ENCODE results near the gene ADAM15.
A peak's percentile ranks its signal among the peaks of the same experiment; 100 is the strongest.

ADAM15 gene

DNA sequence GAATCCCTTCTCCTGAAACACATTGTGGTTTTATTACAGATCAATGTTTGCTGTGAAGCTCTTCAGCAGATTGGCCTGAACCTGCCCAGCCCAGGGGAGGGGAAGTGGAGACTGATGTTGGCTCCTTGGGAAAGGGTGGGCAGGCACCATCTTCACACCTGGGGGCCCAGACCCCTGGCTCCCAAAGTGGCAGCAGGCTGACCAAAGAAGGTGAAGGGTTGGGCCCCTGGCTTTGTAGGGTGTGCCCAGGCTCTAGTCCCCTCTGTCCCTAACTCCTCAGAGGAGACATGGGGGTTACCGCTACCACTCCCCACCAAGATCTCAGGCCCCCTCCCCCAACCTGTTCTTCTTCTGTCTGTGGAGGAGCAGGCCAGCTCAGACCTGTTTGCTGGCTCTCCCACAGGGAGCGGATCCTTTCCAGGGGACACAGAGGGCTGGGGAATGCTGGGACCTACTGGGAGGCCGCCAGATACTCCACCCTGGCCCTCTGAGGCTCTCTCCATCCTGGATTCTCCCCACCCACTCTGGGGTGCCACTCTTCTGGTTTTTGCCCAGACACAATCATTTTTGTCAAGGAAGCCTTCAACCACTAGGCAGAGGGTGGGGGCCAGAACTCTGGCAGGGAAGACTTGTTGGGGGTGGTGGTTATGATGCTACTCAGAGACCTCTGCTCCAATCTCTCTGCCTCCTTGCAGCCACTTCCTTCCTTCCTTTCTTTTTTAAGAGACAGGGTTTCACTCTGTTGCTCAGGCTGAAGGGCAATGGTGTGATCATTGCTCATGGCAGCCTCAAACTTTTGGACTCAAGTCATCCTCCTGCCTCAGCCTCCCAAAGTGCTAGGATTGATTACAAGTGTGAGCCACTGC lies 22.5 kb downstream of the ADAM15 start:
- no peak for DNase-seq

DNA sequence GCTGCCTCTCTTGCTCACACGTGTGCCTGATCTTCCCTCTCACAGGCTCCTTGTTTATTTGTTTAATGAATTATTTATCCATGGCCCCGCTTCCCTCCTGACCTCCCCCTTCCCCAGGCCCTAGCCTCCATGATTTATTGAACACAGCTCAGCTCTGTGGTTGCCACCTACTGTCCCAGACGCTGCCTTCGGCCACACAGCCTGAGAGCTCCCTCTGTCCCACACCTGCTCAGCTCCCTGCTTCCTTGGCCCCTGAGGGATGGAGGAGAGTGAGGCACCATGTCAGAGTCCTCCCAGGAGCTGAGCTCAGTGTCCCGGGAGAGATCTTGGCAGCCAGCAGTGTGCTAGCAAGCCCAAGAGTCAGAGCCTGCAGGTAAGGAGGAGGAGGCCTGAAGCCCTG lies 24.4 kb downstream of the ADAM15 start:
- DNase-seq, result no peak

DNA sequence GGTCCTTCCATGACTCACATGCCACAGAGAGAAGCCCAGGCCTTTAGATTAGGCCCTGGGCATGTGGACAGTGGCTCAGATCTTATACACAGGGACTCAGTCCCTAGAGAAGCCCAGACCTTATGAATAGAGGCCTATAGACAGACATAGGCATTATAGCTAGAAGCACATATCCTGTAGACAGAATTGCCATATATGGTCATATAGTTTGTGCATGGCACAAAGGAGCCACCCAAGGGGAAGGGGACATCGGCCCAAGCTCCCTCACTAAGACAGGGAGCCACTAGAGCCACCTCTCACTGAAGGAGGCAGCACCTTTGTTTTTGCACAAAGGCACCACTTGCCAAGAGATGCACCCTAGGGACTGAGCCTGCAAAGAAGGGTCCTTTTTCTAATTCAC lies 25.3 kb downstream of the ADAM15 start:
- no peak for DNase-seq

DNA sequence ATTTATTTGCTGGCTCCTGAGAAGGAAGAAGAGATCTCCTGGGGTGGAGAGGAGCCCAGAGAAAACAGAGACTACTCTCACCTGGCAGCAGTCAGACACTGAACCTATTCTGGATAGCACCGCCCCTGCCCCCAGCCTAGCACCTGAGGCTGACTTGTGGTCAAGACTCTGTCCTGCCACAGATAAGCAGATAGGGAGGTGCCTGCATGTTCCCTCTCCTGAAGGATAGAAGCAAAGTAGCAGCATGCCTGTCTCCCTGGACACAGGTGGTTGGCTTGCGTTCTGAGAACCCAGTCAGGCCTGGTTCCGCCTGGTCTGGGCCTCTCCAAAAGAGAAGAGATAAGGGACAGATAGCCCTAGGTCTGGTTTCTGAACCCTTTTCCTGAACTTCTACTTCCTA lies 26.2 kb downstream of the ADAM15 start:
- DNase-seq, result no peak

DNA sequence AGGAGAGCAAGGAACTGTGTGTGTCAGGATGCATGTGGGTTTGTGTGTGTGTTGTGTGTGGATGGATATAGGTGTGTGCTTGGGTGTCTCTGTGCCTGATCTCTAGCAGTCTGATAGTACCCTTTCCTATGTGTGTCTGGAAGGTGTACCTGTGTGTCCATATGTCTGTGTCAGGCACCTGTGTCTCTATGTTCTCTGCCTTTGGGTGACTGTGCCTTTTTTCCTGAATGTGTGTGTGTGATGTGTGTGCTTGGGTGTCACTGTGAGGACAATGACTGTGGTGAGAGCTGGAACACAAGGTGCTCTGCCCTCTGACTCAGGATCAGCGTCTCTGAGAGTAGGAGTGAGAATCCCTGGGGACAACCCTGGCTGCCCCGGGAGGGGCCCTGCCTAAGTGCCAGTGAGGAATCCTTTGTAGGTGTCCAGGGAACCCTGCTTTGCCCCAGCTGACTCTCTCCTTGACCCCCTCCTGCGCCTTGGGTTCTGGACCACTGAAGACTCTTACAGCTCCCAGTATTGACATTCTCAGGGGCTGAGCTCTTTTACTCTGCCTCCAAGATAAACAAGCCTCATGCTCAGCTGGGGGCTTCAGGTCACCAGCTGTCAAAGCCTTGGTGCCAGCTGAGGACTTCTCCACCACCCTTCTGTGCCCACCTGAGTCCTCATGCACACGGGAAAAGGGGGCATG lies 26.8 kb downstream of the ADAM15 start:
- no peak for DNase-seq

DNA sequence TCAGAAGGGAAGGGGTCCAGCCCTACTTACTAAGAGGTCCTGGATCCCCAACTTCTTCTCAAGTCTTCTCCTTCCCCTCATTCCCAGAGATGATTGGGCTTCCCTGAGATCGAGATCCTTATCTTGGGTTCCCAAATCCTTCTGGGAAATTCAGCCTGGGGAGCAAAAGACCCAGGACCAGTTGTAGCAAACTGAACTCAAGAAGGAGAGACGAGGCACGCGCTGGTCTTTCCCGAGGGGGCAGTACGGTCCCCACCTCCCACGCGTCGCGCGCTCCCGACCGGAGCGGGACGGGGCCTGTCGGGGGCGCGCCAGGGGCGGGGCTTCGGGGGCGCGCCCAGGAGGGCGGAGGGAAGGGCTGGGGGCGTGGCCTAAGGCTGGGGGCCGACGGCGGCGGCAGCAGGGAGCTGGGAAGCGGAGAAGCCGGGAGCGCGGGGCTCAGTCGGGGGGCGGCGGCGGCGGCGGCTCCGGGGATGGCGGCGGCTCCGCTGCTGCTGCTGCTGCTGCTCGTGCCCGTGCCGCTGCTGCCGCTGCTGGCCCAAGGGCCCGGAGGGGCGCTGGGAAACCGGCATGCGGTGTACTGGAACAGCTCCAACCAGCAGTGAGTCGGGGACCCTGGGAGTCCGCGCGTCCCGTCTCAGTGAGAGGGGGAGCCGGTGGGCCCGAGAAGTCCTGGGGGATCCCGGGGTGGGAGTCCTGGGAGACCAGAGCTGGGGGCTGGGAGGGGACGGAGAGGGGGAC lies 27.5 kb downstream of the ADAM15 start, which contains the start of gene EFNA3:
EFNA3 (plus strand) TSS at position 369 of the 741 bp plus-strand sequence; CDS start at position 474, 105 bp downstream.
- peak; percentile 63 for DNase-seq

DNA sequence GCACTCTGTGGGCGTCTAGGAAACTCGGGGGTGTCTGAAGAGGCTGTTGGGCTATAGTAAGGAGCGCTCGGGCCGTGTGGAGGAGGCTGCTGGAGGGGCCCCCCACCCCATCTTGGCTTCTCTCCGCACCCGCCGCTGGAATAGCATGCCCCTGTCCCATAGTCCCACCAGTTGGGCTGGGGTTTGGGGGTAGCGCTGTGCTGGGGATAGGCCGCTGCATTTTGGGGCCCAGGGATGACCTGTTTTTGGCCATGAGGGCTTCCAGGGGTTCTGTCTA lies 28.0 kb downstream of the ADAM15 start:
- DNase-seq, result no peak

DNA sequence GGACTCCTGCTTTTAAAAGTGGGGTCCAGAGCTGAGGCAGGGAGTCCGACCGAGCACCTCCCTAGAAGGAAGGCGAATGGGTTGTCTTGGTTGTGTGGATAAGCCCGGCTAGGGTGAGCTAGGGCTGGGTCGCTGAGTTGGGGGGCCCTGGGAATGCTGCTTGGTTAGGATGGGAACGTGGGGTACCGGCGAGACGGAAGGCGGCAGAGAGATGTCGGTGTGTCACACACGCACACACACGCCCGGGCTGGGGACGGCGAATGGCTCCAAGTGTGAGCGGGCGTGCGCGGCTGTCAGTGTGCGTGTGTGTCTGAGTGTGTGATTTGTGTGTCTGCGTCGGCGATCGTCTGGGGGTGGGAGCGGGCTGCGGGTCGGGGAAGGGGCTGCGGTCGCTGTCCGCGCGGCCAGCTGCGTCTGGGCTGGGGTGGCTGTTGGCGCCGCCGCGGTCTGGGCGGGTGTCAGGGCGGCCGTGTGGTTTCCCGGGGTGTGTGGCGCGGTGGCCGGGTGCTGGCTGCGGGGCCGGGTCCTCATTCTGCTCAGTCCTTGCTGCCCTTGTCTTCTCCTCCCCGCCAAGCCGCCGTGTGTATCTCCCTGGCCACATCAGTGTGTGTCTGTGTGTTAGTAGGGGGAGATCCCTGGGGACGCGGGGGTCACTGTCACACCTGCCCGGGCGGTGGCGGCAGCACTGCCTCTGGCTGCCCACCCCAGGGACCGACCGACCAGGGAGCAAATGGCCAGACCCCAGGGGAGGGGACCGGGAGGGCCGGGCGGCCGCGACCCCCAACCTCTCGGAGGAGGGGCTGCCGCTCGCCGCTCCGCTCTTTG lies 28.6 kb downstream of the ADAM15 start:
- no peak for DNase-seq

DNA sequence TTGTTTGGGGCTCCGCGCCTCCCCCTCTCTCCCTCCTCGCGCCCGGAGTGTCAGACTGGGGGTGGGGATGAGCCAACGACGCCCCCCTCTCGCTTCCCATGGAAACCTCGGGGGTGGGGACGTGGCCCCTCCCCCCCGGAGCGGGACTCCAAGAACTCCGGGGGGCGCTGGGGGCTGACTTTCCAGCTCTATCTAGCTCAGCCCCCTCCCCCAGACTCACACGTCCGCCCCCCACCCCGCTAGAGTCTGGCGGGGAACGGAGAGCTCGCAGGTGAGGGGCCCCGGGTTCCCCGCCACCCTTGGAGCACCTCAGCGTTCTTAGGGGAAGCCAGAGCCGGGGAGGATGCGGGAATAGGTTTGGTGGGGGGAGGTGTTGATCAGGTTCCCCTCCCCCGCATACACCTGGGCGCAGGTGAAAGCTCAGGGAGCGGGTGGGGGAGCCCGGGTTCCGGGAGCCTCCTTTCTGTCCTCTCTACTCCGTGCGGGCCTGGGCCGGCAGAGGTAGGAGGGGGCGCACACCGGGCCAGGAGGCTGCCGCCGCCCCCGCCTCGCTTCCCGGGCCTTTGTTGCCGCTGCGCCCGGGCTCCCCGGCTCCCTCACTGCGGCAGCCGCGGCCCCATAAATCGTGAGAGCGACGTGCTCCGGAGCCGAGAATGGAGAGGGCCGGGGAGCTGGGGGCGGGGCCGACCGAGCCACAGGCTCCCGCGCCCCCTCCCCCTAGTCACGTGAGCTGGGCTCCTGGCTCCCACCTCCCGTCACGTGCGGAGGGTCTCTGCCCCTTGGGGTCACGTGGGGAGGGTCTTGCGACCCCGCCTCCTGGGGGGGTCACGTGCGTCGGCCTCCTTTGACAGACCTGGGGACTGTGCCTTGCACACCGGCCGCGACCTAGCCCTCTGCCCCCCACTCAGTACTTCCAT lies 29.5 kb downstream of the ADAM15 start:
- DNase-seq, result no peak

DNA sequence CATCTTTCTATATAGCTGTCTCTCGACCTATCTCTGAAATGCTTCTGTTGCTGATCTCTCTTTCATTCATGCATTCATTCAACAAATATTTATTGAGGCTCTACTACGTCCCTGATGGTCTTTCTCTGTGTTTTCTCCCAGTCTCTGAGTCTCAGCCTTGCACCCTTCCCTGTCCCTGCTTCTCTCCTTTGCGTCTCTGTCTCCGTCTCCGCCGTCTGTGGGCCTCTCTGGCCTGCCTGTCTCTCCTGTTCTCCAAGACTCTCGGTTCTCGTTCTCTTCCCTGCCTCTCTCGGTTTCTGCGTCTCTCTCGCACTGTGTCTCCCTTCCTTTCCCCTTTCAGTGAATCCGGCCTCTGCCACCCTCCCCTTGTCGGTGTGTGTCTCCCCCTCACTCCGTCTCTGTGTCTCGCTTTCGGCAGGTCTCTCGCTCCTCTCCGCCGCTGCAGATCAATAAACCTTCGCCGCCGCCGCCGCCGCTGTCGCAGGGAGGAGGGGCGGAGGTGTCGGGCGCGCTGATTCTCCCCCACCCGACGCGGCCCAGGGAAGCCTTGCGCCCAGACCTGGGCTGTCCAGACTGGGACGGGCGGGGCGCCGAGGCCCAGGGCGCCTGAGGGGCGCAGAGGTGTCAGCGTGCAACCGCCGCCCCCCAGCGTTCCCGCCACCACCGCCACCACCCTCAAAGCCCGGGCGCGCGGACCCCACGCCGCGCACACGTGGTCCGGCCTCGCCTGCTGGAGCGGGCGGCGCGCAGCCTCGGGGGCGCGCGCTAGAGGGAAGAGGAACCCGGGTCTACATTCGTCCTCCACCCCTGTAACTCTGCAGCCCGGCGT lies 30.6 kb downstream of the ADAM15 start:
- DNase-seq, result no peak

DNA sequence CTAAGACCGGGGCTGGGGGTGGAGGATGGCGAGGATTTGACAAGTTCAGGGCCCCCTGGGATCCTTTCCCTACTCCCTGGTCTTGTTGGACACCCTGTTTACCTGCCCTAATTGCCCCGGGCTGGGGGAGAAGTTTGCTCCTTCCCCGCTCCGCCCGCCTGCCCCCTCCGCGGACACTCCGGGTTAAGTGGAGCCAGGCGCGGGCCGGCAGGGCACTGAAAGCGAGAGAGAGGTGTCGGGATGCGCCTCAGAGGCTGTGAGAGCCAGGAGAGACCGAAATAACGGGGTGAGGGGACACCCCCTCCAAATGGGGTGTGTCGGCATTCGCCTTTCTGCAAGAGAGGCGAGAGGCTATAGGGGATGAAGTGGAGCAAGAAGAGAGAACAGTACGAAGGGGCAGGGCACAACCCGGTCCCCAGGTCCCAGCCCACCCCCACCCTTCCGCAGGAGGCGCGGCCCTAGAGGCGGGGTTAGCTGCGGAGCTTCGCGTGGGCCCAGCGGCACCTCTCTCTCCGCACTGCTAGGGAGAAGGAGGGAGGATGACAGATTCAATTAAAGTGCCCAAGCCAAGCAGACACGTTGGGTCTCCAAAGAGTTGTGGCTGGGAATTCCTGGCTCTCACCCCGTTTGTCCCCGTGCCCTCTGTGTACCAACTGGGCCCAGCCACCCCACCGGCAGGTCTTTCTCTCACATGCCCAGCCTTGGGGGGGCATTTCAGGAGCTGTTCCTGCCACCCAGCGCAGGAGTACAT lies 31.4 kb downstream of the ADAM15 start:
- no peak for DNase-seq

DNA sequence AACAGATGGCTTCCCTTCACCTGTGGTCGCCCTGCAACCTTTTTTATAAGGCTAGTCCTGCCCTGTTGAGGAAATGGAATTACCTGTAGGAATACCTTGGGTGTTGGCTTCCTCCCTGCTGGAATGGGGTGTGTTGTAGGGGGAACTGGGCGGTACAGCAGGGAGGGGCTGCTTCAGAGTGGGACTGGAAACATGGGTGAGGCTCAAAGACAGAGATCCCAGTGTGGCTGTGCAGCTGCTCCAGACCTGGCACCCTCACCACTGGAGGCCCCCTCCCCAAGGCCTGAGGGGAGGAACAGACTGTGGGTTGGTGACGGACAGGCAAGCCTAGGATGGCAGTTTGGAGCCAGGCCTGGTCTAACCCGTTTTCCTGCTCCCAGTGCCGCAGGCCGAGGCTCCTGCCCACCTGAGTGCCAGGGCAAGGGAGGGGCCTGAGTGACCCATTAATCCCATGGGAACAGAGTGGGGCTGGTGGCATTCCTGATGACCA lies 32.0 kb downstream of the ADAM15 start:
- DNase-seq, result no peak

DNA sequence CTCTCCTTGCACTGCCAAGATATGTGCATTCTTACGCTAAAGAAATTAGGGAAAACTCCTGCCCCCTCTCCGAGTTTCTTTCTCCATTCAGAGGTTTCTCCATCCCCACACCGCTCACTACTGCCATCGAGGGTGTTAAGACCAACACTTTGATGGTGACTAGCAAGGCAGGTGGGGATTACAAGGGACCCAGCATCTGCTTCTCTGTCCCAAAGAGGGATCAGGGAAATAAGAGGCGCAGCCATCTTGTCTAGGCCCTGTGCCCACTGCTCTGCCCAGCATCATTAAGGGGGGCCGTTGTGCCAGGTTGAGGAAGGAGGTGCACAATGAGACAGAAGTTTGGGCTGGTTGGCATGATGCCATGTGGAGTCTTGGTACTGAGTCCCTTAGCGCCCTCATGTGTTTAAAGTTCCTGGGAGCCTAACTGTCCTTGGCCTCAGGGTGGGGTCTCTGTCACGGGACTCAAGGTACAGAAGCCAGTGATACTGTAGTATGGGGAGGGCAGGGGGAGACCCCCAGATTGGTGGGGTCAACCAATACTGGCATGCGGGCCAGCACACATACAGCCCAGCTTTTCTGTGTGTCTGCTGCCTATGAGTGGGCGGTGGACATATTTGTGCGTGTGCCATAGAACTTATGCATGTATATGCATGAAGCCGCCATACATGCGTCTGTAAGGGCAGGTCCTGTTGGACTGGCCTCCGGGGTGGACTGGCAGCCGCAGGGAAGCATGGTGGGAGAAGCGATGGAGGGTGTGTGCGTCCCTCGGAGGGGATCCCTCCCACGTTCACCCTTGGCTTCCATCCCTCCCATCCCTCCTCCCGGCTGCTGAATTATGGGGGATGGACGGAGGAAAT lies 33.0 kb downstream of the ADAM15 start:
- DNase-seq, result peak; percentile 42

DNA sequence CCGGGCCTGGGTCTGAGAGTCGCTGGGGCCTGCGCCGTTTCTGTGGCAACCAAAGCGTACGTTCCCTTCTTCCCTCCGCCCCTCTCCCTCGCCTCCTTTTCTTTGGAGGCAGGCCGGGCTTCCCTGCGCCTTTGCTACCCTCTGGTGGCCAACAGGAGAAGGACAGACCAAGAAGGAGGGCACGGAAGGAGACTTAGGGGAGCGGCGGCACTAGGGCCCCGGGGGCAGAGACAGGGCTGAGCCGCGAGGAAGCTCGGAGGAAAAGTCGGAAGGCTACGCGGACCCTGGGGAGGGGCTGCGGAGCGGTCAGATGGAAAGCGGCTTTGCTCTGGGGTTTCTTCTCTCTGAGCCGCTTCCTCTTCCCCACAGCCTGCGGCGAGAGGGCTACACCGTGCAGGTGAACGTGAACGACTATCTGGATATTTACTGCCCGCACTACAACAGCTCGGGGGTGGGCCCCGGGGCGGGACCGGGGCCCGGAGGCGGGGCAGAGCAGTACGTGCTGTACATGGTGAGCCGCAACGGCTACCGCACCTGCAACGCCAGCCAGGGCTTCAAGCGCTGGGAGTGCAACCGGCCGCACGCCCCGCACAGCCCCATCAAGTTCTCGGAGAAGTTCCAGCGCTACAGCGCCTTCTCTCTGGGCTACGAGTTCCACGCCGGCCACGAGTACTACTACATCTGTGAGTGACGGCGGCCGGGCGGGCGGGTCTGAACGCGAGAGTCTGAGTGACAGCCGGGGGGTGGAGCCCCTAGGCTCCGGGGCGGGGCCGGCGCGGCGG lies 33.8 kb downstream of the ADAM15 start:
- DNase-seq, result peak; percentile 93

DNA sequence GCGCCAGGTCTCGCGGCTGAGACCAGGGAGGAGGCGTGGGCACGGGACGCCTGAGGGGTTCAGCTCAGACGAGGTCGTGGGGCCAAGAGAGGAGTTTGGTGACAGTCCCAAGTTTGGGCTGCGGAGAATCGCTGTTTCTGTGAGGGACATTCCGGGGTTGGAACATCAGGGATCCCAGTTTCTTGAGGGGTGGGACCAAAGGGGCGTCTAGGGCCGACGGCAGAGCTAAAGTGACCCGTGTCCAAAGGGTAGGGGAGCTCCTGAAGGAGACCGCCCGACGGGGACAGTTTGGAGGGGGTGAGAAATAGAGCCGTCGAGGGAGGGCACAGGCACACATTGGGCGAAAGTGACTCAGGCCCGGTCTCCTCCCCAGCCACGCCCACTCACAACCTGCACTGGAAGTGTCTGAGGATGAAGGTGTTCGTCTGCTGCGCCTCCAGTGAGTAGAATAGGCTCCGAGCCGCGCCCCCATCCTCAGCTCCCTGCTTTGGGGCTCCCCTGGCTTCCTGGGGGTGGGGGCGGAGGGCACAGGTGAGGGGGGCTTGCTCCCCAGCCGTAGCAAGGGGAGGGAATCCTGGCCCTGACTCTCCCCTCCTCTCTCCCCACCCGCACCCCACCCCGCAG lies 34.5 kb downstream of the ADAM15 start:
- DNase-seq, result peak; percentile 41

DNA sequence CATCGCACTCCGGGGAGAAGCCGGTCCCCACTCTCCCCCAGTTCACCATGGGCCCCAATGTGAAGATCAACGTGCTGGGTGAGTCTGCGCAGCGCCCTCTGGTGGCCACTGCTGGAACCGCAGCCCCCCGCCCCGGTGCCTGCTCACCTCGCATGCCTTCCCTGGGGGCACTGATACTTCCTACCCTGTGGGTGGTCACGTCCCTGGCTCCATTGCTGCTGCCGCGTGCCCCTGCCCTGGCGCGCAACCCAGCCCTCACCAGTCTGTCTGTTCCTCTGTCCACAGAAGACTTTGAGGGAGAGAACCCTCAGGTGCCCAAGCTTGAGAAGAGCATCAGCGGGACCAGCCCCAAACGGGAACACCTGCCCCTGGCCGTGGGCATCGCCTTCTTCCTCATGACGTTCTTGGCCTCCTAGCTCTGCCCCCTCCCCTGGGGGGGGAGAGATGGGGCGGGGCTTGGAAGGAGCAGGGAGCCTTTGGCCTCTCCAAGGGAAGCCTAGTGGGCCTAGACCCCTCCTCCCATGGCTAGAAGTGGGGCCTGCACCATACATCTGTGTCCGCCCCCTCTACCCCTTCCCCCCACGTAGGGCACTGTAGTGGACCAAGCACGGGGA lies 35.1 kb downstream of the ADAM15 start:
- DNase-seq, result peak; percentile 39
